HG03175 (cell line): ENCODE results near the gene MRM3.
"Not testable (repeated sequence)": the region's sequence is repeated elsewhere in the genome, so short reads cannot be mapped to it uniquely, and the experiment has no call there.

Experiments
- ATAC-seq: cut with Tn5 transposase; IDR thresholded peaks from one replicate; pipeline ENCODE4 v1.9.1; 2021; ENCODE audit warnings: mild to moderate bottlenecking, moderate library complexity; ENCODE audit not compliant: unreplicated experiment

The MRM3 gene

DNA sequence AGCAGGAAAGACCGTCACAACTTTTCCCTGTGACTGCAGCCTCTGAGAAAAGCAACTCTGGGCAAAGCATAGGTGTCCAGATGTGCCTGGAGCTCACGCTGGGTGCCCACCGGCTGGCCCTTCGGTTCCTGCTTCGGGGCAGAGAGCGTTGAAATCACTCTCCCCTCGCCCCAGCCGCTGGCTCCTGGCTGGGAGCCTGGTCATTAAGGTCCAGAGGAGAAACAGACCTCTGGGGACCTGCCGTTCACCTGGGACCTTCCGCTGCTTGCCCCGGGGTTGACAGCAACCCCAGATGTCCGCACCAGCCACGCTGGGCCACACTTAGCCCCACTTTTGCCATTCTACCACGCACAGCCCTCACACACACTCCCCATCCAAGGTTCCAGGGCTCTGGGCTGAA, 13.1 kb downstream of the MRM3 start:
- ATAC-seq, result no peak

DNA sequence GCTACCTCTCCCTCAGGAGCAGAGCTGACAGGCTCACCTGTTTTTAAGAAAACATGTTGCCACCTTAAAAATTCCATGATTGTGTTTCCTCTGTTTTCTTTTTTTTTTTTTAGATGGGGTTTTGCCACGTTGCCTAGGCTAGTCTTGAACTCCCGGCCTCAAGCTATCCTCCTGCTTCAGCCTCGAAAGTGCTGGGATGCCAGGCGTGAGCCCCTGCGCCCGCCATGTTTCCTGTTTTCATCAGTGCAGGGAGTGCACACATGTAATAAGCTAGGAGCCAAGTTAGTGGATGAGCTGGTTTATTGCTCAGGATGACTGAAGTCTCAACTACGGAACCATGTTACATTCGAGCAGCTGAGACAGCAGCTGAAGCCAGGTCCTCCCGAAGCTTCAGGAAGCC, 13.6 kb downstream of the MRM3 start:
- ATAC-seq, result no peak

DNA sequence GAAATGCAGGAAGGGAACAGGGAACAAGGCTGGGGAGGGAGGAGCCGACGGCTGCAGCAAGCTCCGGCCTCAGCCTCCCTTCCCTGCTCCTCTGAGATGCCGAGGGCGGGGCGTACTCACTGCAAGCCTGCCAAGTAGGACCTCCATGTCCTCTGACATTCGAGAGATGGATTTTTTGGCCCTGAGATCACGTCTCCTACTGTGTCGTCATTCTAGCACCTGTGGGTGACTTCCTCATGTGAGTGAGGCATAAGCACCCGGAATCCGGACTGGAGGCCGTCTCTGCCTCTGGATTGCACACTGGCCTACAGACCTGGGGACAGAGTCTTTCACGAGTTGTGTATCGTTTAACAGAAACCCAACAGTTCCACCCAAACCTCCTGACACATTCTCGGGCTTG, 14.5 kb downstream of the MRM3 start:
- no peak for ATAC-seq

DNA sequence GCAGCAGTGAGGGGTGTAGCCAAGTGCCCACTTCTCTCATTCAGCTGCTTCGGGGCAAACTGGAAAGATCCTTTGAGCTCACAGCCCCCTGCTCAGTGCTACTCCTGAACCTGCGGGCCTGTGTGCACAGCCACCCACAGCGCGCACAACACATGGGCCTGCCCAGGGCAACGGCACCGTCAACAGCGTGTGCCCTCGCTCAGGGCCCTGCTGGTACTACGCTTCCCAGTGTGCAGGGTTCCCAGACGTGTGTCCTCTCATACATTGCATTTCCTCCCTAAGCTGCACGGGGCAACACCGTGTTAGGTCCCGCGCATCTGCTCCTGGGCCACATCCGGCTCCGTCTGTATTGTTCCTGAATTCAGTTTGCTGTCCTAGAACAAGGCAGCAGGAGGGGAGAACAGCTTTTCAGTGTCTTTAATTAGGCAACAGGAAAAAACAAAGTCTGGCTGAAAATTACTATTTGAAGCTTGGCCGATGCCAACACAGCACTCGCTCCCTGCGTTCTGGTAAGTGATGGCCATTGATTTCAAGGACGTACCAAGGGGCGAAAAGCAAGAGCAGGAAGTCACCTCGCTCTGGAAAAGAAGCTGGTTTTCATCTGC, 15.2 kb downstream of the MRM3 start:
- ATAC-seq, result no peak

DNA sequence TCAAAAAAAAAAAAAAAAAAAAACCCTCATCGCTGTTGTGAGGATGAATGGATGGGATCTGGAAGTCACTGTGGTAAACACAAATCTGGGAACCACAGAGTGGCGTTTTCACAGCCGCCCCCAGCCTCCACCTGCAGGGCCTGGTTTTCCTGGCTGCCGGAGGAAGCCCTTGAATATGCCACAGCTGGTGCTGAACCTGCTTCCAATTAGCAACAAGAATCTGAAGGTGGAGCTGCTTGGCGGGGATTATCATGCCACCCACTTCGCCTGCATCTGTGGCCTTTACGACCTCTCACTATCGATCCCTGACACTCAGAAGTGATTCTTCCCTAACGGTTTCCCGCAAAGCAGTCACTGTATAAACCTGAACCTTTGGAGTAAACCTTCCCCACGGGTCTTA, 16.1 kb downstream of the MRM3 start:
- ATAC-seq, result no peak

DNA sequence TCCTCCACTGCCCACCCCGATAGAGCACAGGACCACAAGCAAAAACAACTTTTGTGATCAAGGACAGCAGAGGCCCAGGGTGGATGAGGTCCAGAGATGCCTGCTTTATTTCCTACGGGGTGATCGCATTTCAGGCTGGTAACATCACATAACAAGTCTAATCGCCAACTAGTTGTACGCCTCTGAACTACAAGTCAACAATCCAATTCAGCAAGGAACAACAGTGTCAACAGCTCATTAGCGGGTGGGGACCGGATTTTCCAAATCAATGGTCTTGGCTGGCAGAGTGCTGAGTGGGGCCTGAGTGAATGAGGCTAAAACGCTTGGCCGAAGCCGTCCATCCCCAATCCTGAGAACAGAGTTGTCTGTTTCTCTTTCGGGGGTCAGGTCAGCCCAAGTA, 17.1 kb downstream of the MRM3 start:
- no peak for ATAC-seq

DNA sequence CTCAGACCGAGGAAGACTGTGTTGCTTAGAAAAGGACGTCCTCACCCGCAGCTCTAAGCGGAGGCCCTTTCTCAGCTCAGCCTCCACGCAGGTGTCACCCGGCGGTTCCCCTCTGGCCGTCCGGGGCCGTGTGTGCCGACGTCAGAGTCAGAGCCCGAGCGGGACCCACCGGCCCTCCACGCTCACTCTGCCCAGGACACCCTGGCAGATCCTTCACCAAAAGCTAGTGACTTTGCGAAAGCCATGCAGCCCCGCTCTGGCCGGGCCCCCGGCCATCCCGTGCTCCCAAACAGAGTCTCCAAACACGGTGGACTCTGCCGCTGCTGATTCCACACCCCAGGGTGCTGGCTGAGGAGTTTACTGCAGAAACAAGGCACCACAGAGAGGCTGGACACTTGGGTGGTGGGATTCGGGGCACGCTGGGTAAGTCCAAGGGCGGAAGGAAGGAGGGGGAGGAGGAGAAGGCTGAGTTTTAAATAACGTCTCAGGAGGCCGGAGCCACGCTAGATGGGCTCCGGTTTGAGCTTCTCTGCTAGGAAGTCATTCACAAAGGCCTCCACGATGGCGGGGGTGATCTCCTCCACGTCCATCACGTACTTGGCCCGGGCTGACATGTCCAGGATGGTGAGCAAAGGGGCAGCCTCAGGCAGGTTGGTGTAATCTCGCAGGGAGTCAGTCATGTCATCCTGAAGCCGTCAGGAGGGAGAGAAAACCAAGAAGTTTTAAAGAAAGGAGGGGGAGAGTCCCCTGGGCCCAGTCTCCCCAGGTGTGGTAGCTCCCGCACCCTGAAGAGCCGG, 18.5 kb downstream of the MRM3 start:
- ATAC-seq, result no peak

DNA sequence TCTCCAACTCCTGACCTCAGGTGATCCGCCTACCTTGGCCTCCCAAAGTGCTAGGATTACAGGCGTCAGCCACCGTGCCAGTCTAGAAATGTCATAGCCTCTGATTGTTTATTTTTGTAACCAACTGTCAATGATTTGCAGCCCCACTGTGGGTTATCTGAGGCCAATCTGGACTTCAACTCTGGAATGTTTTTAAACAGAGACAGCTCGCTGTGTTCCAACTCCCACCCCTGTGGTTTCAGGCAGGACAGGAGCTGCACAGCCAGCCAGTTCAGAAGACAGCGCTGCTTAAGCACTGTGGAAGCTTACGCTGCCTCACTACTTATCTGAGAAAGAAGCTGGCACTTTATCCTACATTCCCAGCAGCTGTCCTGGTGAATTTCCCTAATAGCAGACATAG, 19.5 kb downstream of the MRM3 start:
- no peak for ATAC-seq

DNA sequence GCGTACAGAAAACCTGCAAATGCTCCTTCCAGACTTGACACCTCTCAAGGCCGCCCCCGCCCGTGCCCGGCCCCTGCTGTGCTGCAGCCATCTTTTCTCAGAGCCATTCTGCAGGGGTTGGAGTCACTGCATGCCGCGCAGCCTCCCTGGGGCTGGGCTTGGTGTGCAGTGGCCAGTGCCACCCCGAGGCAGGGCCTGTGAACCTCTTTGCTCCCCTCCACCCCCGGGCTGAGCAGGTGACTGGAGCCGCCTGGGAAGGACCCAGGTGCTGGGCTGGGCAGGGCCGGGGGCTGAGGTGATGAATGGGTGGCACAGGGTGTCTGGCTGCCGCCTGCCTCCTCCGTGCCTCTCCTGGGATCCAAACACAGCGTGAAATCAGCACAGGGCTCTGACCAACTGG, 20.3 kb downstream of the MRM3 start:
- ATAC-seq, result no peak

DNA sequence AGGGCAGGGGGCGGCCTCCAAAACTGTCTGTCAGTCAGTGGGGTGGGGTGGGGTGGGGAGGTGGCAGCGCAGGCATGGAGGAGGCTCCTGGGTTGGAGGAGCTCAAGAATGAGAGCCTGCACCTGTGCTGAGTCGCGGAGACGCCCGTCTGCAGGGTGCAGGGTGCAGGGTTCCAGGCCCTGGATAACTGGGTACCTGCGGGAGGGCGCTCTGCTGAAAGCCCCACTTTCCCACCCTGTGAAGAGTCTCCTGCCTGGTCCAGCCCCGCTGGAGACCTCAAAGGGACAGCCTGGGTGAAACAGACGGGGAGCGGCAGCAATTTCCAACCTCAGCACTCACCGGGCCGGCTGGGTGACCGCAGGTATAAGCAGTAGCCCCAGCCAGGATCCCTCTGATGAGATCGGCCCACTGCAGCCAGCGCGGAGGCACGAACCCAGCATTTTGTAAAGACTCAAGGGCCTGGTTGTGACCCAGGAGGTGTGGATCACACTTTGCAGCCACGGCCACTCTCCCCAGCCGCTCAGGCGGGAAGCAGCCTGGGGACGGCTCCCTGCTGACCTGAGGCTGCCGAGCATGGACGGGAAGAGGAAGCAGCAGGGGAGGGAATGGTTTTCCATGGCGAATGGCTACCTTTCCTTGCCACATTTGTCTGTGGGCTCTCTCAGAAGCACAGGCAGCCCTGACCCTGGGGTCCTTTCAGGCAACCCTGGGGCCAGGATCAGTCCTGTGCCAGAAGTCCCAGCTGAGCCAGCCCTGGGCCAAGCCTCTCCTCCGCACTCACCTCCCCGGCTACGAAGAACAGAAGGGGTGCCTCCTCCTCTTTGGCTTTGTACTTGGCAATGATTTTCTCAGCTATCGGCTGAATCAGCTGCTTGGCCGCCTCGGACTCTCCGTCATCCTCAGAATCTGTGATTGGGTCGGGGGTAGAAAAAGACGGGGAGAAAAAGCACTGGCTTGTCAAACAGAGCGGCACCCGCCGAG, 21.0 kb downstream of the MRM3 start:
- no peak for ATAC-seq

DNA sequence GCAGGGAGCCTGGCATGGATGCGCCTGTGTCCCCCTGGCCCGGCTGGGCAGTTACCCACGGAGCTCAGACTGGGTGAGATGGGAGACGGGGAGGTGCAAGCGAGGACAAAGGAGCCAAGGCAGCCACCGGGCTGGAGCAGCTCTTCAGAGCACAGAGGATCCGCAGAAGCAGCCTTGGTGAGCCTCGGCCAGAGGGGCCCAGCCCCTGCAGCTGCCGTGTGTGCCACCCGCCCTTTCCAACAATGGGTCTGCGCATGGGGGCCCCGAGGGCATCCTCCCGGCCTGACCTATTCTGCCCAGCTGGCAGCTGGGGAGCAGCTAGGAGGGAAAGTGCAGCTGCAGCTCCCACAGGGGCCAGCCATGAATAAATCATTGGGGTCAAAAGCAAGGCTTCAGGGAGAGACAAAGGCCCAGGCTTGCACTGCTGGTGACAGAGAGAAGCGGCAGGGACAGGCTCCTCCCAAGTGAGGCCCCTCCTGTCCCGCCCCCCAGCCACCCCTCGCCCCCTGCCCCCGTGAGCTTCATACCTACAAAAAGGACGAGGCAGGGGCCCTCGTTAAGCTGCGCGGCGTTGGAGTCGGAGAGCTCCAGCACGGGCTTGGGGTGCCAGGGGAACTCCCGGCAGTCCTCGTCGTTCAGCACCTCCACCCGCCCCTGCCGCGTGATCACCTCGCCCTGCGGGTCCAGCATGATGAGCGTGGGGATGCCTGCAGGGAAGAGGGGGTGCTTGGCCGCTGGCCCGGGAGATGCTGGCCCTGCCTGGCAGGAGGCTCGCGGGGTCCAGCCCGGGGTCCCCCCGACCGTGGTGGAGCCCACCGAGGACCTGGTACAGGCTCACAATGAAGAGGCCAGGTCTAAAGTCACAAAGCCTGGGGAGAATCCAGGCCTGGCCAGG, 22.6 kb downstream of the MRM3 start:
- ATAC-seq, result no peak

DNA sequence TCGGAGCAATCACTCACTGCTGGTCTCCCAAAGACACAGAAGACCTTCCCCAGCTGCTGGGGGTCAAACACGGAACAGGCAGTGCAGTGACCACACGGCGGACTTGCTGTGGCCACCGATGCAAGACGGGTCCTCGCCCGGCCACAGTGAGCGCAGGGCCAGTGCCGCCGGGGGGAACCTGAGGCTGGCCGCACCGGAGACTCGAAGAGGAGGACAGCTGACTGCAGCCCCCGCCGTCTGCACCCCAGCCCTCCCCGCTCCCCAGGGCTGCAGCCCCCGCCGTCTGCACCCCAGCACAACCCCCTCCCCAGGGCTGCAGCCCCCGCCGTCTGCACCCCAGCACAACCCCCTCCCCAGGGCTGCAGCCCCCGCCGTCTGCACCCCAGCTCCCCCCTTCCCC, 23.7 kb downstream of the MRM3 start:
- ATAC-seq, result not testable (repeated sequence)

DNA sequence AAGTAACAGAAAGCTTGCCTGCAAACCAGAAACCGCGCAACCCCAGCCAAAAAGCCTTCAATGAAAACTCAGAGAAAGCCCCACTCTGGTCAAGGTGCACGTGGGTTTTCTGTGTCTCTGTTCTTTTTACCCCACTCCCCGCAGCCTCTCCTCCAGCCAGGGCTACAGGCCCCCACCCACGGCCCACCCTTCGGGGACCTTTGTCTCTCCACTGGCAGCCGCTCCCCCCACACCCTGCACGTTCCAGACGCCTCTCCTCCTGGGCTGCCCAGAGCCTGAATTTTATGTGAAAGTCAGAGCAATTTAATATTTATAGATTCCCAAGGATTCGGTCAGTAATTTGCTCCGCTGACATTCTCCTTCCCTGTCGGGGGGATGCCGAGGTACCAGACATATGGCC, 24.2 kb downstream of the MRM3 start:
- ATAC-seq, result no peak

DNA sequence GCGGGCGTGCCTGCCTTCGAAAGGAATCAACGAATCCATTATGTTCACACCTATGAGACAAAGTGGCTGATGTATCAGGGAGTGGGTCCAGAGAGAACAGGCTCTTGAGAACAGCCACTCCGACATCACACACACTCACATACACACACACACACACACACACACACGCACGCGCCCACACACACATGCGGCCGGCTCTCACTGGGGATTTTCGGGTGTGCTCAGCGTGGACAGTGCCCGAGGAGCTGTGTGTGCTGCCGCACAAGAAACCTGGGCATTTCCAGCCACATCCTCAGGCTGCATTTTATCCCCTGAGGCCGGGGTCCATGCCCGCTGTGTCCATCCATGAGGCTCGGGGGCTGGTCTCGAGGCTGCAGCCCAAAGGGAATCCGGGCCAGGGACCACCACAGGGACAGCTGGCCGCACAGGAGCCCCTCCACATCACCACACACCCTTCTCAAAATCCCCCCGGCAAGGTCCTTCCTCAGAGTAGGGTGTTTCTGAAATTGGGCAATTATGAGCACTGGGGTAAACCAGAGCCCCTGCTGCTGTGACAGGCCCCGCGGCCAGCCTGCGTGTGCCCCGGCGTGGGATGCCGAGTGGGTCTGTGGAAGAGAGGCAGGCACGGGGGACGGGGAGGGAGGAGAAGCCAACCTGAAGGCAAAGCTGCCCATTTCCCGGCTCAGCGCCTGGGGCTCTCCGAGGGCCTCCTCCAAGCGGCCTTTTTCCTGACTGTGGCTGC, 24.8 kb downstream of the MRM3 start:
- no peak for ATAC-seq

DNA sequence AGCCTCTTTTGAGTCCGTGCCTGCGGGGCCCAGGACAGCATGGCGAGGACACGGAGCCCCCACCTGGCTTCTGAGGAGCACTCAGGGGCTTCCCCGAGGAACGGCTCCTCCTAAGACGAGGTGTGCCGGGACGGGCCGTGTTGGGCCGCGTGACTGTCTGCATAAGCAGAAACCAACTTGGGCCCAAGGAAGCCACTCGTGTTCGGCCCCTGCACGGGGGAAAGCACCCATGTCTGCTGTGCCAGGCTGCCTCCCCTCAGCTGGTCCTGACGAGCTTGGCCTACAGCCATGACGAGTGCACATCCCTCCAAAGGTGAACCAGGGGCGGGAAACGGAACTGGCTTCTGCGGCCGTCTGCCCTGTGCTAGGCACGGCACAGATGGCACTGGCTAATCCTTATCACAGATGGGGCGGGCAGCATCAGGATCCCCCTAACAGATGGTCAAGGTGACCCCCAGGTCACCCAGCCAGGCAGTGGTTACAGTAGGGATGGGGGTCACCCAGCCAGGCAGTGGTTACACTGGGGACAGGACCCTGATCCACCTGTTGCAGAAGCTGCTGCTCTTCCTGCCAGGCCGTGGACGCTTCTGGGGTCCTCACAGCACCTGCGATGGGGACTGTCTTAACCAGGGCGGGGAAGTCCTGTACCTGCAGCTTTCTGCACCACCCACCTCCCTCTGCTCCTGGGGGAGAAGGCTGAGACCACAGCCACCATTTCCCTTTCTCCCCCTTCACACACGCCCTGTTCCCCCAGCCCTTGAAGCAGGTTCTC, 25.6 kb downstream of the MRM3 start:
- ATAC-seq, result no peak

DNA sequence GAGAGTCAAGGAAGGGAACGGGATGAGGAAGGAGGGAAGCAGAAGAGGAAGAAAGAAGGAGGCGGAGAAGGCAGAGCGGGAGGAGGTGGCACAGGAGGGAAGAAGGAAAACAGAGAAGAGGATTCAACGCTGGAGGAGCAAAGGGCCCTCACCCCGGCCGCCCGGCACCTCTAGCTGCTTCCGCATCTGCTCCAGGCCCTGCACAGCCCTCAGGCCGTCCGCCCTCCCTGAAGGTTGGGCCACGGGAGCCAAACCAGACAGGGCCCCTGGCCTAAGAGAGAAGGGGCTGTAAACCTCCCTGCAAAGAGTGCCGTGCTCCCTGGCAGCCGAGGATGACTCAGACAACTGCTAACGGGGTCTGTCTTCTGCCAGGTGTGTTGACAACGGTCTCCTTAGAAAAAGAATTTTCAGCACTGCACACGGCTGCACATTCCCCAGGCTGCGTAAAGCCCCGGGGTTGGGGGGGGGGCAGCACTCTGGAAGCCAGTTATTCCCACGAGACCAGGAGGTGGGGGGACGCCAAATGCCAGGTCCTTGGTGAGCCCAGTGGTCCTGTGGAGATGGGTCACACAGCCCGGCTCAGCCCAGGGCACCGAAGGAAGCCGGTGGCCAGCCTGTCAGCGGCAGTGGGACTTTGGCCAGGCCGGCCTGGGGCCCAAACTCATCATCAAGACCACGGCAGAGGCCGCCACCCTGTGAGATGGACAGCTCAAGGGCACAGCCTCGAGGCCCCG, 29.1 kb downstream of the MRM3 start:
- ATAC-seq, result no peak

DNA sequence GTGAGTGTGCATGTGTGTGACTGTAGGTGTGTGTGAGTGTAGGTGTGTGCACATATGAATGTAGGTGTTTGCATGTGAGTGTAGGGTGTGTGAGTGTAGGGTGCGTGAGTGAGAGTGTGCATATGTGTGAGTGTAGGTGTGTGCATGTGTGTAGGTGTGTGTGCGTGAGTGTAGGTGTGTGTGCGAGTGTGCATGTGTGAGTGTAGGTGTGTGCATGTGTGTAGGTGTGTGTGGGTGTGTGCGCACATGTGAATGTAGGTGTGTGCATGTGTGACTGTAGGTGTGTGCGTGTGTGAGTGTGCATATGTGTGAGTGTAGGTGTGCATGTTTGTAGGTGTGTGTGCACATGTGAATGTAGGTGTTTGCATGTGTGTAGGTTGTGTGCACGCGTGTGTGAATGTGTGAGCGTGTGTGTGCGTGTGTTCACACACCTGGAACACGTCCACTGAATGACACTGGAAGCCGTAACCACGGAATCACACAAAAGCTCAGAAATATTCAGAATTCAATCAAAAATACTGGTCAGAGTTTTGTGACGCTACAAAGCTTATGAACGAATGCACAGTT, 30.6 kb downstream of the MRM3 start:
- no peak for ATAC-seq

DNA sequence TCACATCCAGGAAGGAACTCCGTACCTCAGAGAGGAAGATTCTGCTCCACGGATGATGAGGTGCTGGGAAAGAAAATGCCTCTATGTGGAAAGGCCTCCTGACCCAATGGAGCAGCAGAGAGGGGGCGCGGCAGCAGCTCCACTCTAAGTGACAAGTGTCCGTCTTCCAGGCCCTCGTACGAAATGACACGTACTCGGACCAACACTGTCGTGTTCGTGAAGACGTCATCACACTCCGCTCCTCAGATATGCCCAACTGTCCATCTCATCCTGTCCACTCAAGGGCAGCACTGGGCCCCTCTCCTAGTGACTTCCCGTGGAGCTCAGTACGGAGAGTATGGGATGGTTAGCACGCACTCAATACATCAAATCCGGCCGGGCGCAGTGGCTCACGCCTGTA, 32.2 kb downstream of the MRM3 start:
- no peak for ATAC-seq
